Fibroblast of villous mesenchyme (primary cell): ENCODE data around the gene GBE1. TPM values are rescaled to one million over a fixed set of nuclear protein-coding genes. Genes with fewer than 3 reads are reported as not detected.
"Not testable (repeated sequence)": the region's sequence is repeated elsewhere in the genome, so short reads cannot be mapped to it uniquely, and the experiment has no call there.

ENCODE experiments used
- DNase-seq: peaks from one replicate; pipeline ENCODE4 v3.0.0-alpha.2; 2010; ENCODE audit warnings: low read depth
- H3K4me3 ChIP-seq: 2 replicates; pipeline ENCODE4 v1.5.1; 2011; ENCODE audit warnings: low read depth, mild to moderate bottlenecking, low read length
- CTCF ChIP-seq: IDR thresholded peaks from 2 replicates; pipeline ENCODE4 v1.5.1; 2012; ENCODE audit warnings: low read depth, mild to moderate bottlenecking, low read length; ENCODE audit not compliant: insufficient read depth
- total RNA-seq: library from RNA; depleted of rRNA; stranded (reverse); fragments of >200 nt; gene quantifications from 2 replicates; pipeline ENCODE4 v1.2.3, GENCODE V29; 2012

The GBE1 gene
- total RNA-seq, 1 donor, result 231 TPM

GRCh38 chr3:81765400-81765799 is 4.0 kb upstream of the GBE1 start:
- DNase-seq, result no peak
- no peak overlapping the region for H3K4me3 ChIP-seq
- no peak for TF ChIP-seq CTCF

- no peak for TF ChIP-seq CTCF
- DNase-seq, result peak; percentile 10
- no peak overlapping the region for H3K4me3 ChIP-seq
Observed at GRCh38 chr3:81764665-81765064, 3.2 kb upstream of the GBE1 start.

- no peak for DNase-seq
- no peak for TF ChIP-seq CTCF
- H3K4me3 ChIP-seq, result no peak overlapping the region
Observed at GRCh38 chr3:81764002-81764401, 2.6 kb upstream of the GBE1 start.

- H3K4me3 ChIP-seq, result no peak overlapping the region
- no peak for DNase-seq
- no peak for TF ChIP-seq CTCF
Observed at GRCh38 chr3:81763001-81763400, 1.6 kb upstream of the GBE1 start.

DNA sequence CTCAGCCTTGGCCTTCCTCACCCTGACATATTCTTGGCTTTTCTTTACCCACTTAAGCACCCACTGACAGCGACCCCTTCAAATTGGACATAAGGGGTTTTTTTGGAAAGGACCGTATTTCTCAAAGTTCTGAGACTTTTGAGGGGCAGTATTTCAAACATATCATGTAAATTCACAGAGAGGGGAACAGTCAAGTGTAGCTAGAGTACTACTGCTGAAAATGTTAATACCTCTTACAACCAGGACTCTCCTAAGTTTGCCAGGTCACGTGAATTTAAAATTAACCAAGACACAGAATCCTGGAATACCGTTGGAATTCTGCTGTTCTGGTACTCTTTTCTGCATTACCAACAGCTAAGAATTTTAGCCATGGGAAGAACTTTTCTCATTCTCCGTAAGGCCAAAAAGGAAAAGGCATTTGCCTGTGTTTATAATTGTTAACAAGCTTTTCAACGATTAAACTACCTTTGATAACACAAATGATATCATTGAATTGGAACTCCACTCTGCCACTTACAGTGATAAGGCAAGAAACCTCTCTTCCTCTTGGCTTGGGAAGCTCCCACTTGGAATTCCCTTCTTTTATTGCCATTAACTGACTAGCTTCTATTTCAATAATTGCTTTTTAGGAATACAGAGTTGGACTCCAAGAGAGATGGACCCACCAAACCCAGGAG is 597 bp upstream of the GBE1 start:
- H3K4me3 ChIP-seq, result peak overlapping the region; percentile 76
- no peak for TF ChIP-seq CTCF
- DNase-seq, result peak; percentile 17

DNA sequence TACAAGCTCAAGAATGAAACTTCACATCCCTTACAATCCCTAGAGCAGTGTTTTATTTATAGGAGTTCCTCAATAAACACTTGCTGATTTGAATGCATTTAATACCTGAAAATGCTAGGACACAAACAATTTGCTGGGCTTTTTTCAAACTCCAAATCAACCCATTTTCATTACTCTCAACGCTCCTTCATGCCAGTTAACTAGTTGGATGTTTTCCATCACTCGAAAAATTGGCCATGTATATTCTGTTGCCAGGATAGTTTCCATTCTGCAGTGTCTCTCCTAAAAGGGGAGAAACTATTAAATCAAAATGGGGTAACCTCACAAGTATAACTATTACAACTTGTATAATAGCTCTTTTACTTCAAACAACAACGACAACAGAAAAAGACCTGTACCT is 1.2 kb downstream of the GBE1 start:
- H3K4me3 ChIP-seq, result peak overlapping the region; percentile 76
- no peak for TF ChIP-seq CTCF
- no peak for DNase-seq

GRCh38 chr3:81758771-81759170 is 2.7 kb downstream of the GBE1 start:
- not testable (repeated sequence) for DNase-seq, H3K4me3 ChIP-seq
